Heart left ventricle (tissue), 16 donors: ENCODE measurements around the gene ATP9A. TPM values are rescaled to one million over a fixed set of nuclear protein-coding genes. Genes with fewer than 3 reads are reported as not detected.

Experiments
- ATAC-seq, 4 donors: fragments of 200-7000 bp; cut with Tn5 transposase; one replicate each; pipeline ENCODE4 v1.9.1; 2020 to 2022; ENCODE audit warnings: moderate library complexity in 4 of 4, mild to moderate bottlenecking in 3 of 4, moderate number of reproducible peaks in 1 of 4
- DNase-seq, 5 donors: peaks; one replicate each; pipeline ENCODE4 v3.0.0-alpha.2; 2020
- H3K27ac ChIP-seq, 12 donors: fragments of 200-600 bp; sonication (generic) in 4 of 12; one replicate each; pipeline versions ENCODE4 v1.5.0 to v1.8.0; 2016 to 2022; ENCODE audit warnings: mild to moderate bottlenecking in 2 of 12
- H3K27me3 ChIP-seq, 9 donors: fragments of 200-600 bp; sonication (generic) in 2 of 9; one replicate each; pipeline versions ENCODE4 v1.5.1 to v1.8.0; 2016 to 2022; ENCODE audit warnings: mild to moderate bottlenecking in 3 of 9
- H3K36me3 ChIP-seq, 9 donors: fragments of 200-600 bp; sonication (generic) in 2 of 9; one replicate each; pipeline versions ENCODE4 v1.5.0 to v1.8.0; 2018 to 2022; ENCODE audit warnings: mild to moderate bottlenecking in 2 of 9
- H3K4me1 ChIP-seq, 12 donors: fragments of 200-600 bp; sonication (generic) in 4 of 12; one replicate each; pipeline versions ENCODE4 v1.5.0 to v1.8.0; 2016 to 2022; ENCODE audit warnings: mild to moderate bottlenecking in 3 of 12
- H3K4me3 ChIP-seq, 12 donors: fragments of 200-600 bp; sonication (generic) in 4 of 12; one replicate each; pipeline versions ENCODE4 v1.5.0 to v1.8.0; 2017 to 2022; ENCODE audit warnings: mild to moderate bottlenecking in 9 of 12, moderate library complexity in 4 of 12
- H3K9me3 ChIP-seq, 12 donors: fragments of 200-600 bp; sonication (generic) in 4 of 12; one replicate each; pipeline versions ENCODE4 v1.5.0 to v1.8.0; 2016 to 2022; ENCODE audit warnings: mild to moderate bottlenecking in 1 of 12
- POLR2A ChIP-seq, 2 donors: fragments of 450-650 bp; IDR thresholded peaks; one replicate each; pipeline ENCODE4 v1.6.1; 2017; ENCODE audit warnings: antibody characterized with exemption in 2 of 2, mild to moderate bottlenecking in 2 of 2, moderate library complexity in 2 of 2
- WGBS, 4 donors: extraction: QIAGEN DNeasy Blood & Tissue Kit in 2 of 4; methylation state at CpG; one replicate each; pipeline versions ENCODE4 v1.1.5 to v1.1.7; 2013 to 2018; 5-methylcytosine and 5-hydroxymethylcytosine counted together
- intact Hi-C, 10 donors: fragments of 100-400 bp; cut with DNase I; formaldehyde crosslinking; loops; one replicate each; pipeline versions ENCODE4 v1.11.1 to v1.14.2; 2022
- polyA plus RNA-seq, 2 donors: library from polyadenylated mRNA; stranded (reverse); fragments of 200-250 nt; gene quantifications; one replicate each; pipeline ENCODE4 v1.2.3, GENCODE V29; 2013
- total RNA-seq, 9 donors: library from RNA; depleted of rRNA in 2 of 9; stranded (reverse); fragments of >200 nt in 2 of 9; fragmentation: NEBNext Ultra II Directional in 3 of 9; extraction: Animal tissue kit (Norgen Biotek cat#: 25700) in 3 of 9; gene quantifications; one replicate each; pipeline versions ENCODE4 v1.1.0 to v1.2.4, GENCODE V29; 2016 to 2023
- TF ChIP-seq, protein P1 (sequence below), 12 donors: fragments of 200-600 bp; sonication (generic) in 4 of 12; IDR thresholded peaks; one replicate each; pipeline versions ENCODE4 v1.5.0 to v1.8.0; 2018 to 2022; ENCODE audit warnings: antibody characterized with exemption in 12 of 12, mild to moderate bottlenecking in 5 of 12
- donor health status: ischemic (EF 13 %, LVEDD 7.1; RV severe dilation, severe dysfunction).
- donor health status: healthy with polysubstance abuse.
- donor health status: DM: no; HTN: yes; CAD: no.
- donor health status: DM: no; HTN: no; CAD: no.
- donor health status: ischemic (EF 25% LVEDD 6.9; RV normal size, moderate dysfunction).
- donor health status: ischemic (EF 25% LVEDD 5.7; RV mildly dilated, moderate dysfunction).
- donor health status: healthy.
- donor health status: DM: yes; HTN: yes; CAD: no.
- donor health status: ischemic (EF 35%, LVEDD 5.7; RV mildly dilated, moderate dysfunction).
- donor health status: nonischemic (EF 11% LVEDD 7.7; RV severe dilation, severe dysfunction).
- donor health status: DM: yes; HTN: yes; CAD: no.
- donor health status: PGD.
- donor health status: ischemic (EF 29% LVEDD 5.4; RV normal size, mild dysfunction).
- donor health status: nonischemic (EF 23%, LVEDD 6.1; RV moderate dilation, normal function).

ATP9A gene
- total and polyA plus RNA-seq, 11 donors = 4.4 to 36.4 (median 27.6) TPM

DNA sequence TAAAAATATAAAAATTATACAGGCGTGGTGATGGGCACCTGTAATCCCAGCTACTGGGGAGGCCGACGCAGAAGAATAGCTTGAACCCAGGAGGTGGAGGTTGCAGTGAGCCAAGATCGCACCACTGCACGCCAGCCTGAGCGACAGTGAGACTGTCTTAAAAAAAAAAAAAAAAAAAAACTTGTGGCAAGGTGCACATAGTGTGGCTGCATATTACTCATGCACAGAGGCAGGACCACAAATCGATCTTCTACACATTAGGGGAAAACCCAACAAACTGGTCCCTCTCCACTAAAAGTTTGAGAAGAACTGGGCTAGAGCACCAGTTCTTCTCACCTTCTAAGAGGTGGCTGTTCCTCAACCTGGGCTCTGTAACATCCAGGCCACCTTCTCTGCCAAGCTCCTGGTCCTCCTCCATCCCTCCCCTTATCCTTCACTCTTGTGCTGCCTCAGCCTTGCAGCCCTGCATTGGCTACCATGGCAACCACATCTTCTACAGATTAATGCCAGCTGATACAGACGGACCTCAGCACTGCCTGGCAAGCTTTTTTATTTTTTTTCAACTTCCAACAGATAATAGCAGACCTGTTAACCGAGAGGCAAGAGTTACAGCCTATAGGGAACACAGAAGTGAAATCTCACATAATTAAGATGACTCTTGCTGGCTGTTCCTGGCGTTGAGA is 88.0 kb downstream of the ATP9A start:
- WGBS, 4 donors = 87 to 90% (median 90%) methylated on average over 10 of the region's 10 CpGs
- ATAC-seq = no peak
- H3K4me3 ChIP-seq = no peak overlapping the region
- peaks cover 0 to 15% (median 4%) of the 10 kb centered on the region in 9 donors for H3K36me3 ChIP-seq
- TF ChIP-seq POLR2A (IDR thresholded peaks at IDR 0.05) = no peak
- TF ChIP-seq, protein P1, sequence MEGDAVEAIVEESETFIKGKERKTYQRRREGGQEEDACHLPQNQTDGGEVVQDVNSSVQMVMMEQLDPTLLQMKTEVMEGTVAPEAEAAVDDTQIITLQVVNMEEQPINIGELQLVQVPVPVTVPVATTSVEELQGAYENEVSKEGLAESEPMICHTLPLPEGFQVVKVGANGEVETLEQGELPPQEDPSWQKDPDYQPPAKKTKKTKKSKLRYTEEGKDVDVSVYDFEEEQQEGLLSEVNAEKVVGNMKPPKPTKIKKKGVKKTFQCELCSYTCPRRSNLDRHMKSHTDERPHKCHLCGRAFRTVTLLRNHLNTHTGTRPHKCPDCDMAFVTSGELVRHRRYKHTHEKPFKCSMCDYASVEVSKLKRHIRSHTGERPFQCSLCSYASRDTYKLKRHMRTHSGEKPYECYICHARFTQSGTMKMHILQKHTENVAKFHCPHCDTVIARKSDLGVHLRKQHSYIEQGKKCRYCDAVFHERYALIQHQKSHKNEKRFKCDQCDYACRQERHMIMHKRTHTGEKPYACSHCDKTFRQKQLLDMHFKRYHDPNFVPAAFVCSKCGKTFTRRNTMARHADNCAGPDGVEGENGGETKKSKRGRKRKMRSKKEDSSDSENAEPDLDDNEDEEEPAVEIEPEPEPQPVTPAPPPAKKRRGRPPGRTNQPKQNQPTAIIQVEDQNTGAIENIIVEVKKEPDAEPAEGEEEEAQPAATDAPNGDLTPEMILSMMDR (IDR thresholded peaks at IDR 0.05) = no peak
- no peak overlapping the region for H3K27ac ChIP-seq
- DNase-seq = no peak
- intact Hi-C loops = no loop called here
- H3K4me1 ChIP-seq = no peaks in the 10 kb centered on the region
- no peaks in the 10 kb centered on the region for H3K27me3 ChIP-seq
- H3K9me3 ChIP-seq = no peaks in the 10 kb centered on the region

DNA sequence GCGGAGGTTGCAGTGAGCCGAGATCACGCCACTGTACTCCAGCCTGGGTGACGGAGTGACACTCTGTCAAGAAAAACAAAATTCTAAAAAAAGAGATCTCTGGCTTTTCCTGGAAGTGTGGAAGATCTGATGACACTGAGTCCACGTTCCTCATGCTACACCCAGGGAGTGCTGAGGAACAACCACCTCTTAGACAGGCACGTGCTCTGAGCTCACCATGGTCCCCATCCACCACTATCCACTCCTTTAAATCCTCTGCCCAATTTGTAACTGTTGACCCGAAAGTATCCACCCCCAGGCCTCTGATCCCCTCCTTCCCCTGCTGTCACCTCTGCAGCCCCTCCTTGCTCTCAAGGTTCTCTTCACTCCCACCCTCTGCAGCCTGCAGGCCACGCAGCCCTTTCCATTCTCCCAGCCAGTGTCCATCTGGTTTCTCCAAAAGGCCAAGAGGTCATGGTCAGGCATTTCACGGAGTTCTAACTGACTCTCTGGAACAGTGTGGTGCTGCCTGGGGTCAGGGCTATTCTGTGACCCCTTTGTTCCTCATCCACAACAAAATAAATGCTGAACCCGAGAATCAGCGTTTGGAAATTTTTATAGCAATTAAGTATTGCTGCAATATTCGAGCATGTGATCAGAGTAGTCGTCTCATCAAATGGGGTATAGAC is 88.8 kb downstream of the ATP9A start:
- H3K36me3 ChIP-seq = peaks cover 0 to 23% (median 6%) of the 10 kb centered on the region in 9 donors
- no peaks in the 10 kb centered on the region for H3K9me3 ChIP-seq
- no peaks in the 10 kb centered on the region for H3K4me1 ChIP-seq
- intact Hi-C loops = no loop called here
- H3K4me3 ChIP-seq = no peak overlapping the region
- no peak for TF ChIP-seq POLR2A (IDR thresholded peaks at IDR 0.05)
- TF ChIP-seq, protein P1 (IDR thresholded peaks at IDR 0.05) = no peak
- no peak for ATAC-seq
- 89 to 94% (median 91%) methylated on average over 13 of the region's 13 CpGs for WGBS, 4 donors
- DNase-seq = no peak
- H3K27ac ChIP-seq = no peak overlapping the region
- no peaks in the 10 kb centered on the region for H3K27me3 ChIP-seq

DNA sequence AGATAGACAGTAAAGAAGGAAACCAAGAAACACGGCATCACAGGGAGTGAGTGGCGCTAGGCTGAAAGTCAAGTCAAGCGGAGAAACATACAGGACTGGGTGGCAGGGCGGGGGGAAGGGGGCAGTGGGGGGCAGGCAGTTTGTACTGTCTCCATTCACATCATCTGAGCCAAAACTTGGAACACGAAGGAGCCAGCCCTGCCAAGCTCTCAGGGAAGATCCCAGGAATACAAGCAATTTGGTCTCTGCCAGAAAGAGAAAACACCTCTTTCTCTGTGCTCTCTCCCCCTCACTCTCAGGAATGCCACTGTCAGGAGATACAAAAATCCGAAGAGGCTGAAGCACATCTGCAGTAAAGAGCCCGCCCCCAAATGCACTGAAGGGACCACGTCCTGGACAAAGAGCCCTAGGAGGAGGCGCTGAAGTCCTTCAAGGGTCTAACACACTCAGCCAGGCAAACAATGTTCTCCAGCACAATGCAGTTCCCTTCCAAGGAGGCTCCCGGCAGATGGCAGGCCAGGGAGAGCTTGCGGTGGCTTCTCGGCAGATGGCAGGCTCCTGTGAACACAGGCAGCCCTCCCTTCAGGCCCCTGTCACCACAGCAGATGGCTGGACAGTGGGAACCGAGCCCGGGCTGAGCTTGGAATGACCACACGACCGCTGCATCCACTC is 90.0 kb downstream of the ATP9A start:
- peaks cover 0 to 35% (median 18%) of the 10 kb centered on the region in 9 donors for H3K36me3 ChIP-seq
- H3K27me3 ChIP-seq = no peaks in the 10 kb centered on the region
- DNase-seq (no peak), ATAC-seq (peak in 2 of 4 donors; percentile 24 to 41)
- intact Hi-C loops = no loop called here
- H3K4me3 ChIP-seq = no peak overlapping the region
- TF ChIP-seq POLR2A (IDR thresholded peaks at IDR 0.05) = no peak
- TF ChIP-seq, protein P1 (IDR thresholded peaks at IDR 0.05) = peak in 1 of 12 donors; percentile 13
- H3K4me1 ChIP-seq = no peaks in the 10 kb centered on the region
- 71 to 79% (median 76%) methylated on average over 14 to 16 of the region's 16 CpGs for WGBS, 4 donors
- H3K27ac ChIP-seq = no peak overlapping the region
- no peaks in the 10 kb centered on the region for H3K9me3 ChIP-seq

DNA sequence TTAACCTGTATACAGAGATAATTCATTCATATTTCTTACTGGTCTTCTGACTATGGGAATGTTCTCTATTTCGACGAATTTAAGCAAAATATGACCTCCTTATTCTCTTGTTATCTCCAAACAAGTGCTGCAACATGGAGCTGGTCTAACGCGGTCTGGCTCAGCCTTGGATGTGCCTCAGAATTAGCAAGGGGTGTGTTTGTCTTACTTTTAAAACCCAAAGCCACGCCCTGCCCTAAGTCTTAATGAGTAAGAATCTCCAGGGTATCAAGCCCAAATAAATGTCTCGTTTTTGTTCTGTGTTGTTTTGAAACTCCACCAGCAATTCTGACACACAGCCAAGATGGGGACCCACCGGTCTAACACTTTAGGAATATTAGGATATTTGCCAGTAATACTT is 99.2 kb downstream of the ATP9A start:
- no peak for ATAC-seq

More for the DNA sequence above, 99.2 kb downstream of the ATP9A start:
- TF ChIP-seq POLR2A (IDR thresholded peaks at IDR 0.05) = no peak
- TF ChIP-seq, protein P1 (IDR thresholded peaks at IDR 0.05) = no peak
- no peak for DNase-seq
- H3K36me3 ChIP-seq = peaks cover 0 to 78% (median 41%) of the 10 kb centered on the region in 9 donors
- H3K4me3 ChIP-seq = no peak overlapping the region
- no peaks in the 10 kb centered on the region for H3K4me1 ChIP-seq
- H3K27ac ChIP-seq = no peak overlapping the region
- H3K27me3 ChIP-seq = no peaks in the 10 kb centered on the region
- no peaks in the 10 kb centered on the region for H3K9me3 ChIP-seq
- 82 to 88% (median 85%) methylated on average over 7 of the region's 7 CpGs for WGBS, 4 donors
- intact Hi-C loops = no loop called here
